Immature natural killer cell (primary cell): ENCODE results near the gene A3GALT2. TPM values are rescaled to one million over a fixed set of nuclear protein-coding genes. Genes with fewer than 3 reads are reported as not detected.
A peak's percentile ranks its signal among the peaks of the same experiment; 100 is the strongest.

Source experiments
- DNase-seq, 3 donors: peaks; one replicate each; pipeline ENCODE4 v3.0.0; 2022; ENCODE audit warnings: mixed read lengths in 1 of 3
- H3K27ac Mint-ChIP-seq, 6 donors: one replicate each; pipeline ENCODE4 v1.8.0; 2020; ENCODE audit warnings: mixed read lengths in 6 of 6, mild to moderate bottlenecking in 5 of 6, inconsistent platforms in 4 of 6, moderate library complexity in 3 of 6
- H3K27me3 Mint-ChIP-seq, 3 donors: one replicate each; pipeline ENCODE4 v1.8.0; 2020 to 2021; ENCODE audit warnings: low read depth in 3 of 3, mild to moderate bottlenecking in 3 of 3, mixed read lengths in 3 of 3, moderate library complexity in 3 of 3, inconsistent platforms in 1 of 3
- H3K36me3 Mint-ChIP-seq, 3 donors: one replicate each; pipeline ENCODE4 v1.8.0; 2020; ENCODE audit warnings: mixed read lengths in 3 of 3, inconsistent platforms in 2 of 3, mild to moderate bottlenecking in 2 of 3
- H3K4me1 Mint-ChIP-seq, 2 donors: one replicate each; pipeline ENCODE4 v1.8.0; 2020; ENCODE audit warnings: inconsistent platforms in 2 of 2, mild to moderate bottlenecking in 2 of 2, mixed read lengths in 2 of 2, moderate library complexity in 1 of 2
- H3K4me3 Mint-ChIP-seq, 5 donors: one replicate each; pipeline ENCODE4 v1.8.0; 2020; ENCODE audit warnings: mild to moderate bottlenecking in 5 of 5, mixed read lengths in 5 of 5, inconsistent platforms in 3 of 5, moderate library complexity in 3 of 5
- H3K9me3 Mint-ChIP-seq, 6 donors: one replicate each; pipeline ENCODE4 v1.8.0; 2020; ENCODE audit warnings: mild to moderate bottlenecking in 6 of 6, mixed read lengths in 6 of 6, inconsistent platforms in 4 of 6, moderate library complexity in 3 of 6
- polyA plus RNA-seq, 3 donors: library from polyadenylated mRNA; unstranded; fragments of 300-500 nt; fragmentation: Illumina TruSeq; gene quantifications; one replicate each; pipeline ENCODE4 v1.2.3, GENCODE V29; 2021

A3GALT2 gene
- polyA plus RNA-seq, 3 donors from 2014 or later: not detected

- Mint-ChIP-seq H3K36me3 (peaks cover 6 to 21% (median 10%) of the 10 kb centered on the region in 3 donors), H3K9me3 (no peaks in the 10 kb centered on the region), H3K27me3 (no peaks in the 10 kb centered on the region), H3K27ac (no peak overlapping the region), H3K4me1 (peaks cover 9 to 42% of the 10 kb centered on the region in 2 donors), H3K4me3 (no peak overlapping the region)
- no peak for DNase-seq
These were observed 13.2 kb upstream of the A3GALT2 start for GRCh38 chr1:33334081-33334552.

- Mint-ChIP-seq H3K4me3 (no peak overlapping the region), H3K27ac (no peak overlapping the region), H3K36me3 (peaks cover 8 to 30% (median 18%) of the 10 kb centered on the region in 3 donors), H3K9me3 (no peaks in the 10 kb centered on the region), H3K27me3 (no peaks in the 10 kb centered on the region), H3K4me1 (peaks cover 7 to 29% of the 10 kb centered on the region in 2 donors)
- no peak for DNase-seq
These were observed 12.0 kb upstream of the A3GALT2 start for GRCh38 chr1:33332881-33333280.

- H3K9me3 Mint-ChIP-seq: no peaks in the 10 kb centered on the region
- peaks cover 7 to 24% of the 10 kb centered on the region in 2 donors for H3K4me1 Mint-ChIP-seq
- peaks cover 8 to 30% (median 18%) of the 10 kb centered on the region in 3 donors for H3K36me3 Mint-ChIP-seq
- H3K4me3 Mint-ChIP-seq: no peak overlapping the region
- no peak for DNase-seq
- H3K27ac Mint-ChIP-seq: peak overlapping the region in 1 of 6 donors; percentile 28
- no peaks in the 10 kb centered on the region for H3K27me3 Mint-ChIP-seq
These were observed 11.5 kb upstream of the A3GALT2 start for GRCh38 chr1:33332357-33332789.

- no peaks in the 10 kb centered on the region for H3K27me3 Mint-ChIP-seq
These were observed 10.8 kb upstream of the A3GALT2 start for GRCh38 chr1:33331444-33332356.

GRCh38 chr1:33330906-33331305 lies 10.0 kb upstream of the A3GALT2 start:
- peaks cover 13 to 35% (median 23%) of the 10 kb centered on the region in 3 donors for H3K36me3 Mint-ChIP-seq
- DNase-seq: no peak

More at GRCh38 chr1:33331444-33332356, 10.8 kb upstream of the A3GALT2 start:
- H3K4me1 Mint-ChIP-seq: peaks cover 7 to 18% of the 10 kb centered on the region in 2 donors
- no peaks in the 10 kb centered on the region for H3K9me3 Mint-ChIP-seq
- no peak for DNase-seq
- H3K4me3 Mint-ChIP-seq: no peak overlapping the region
- H3K27ac Mint-ChIP-seq: no peak overlapping the region
- H3K36me3 Mint-ChIP-seq: peaks cover 8 to 30% (median 18%) of the 10 kb centered on the region in 3 donors

GRCh38 chr1:33330361-33330890 lies 9.5 kb upstream of the A3GALT2 start:
- no peak overlapping the region for H3K4me3 Mint-ChIP-seq
- no peak for DNase-seq
- peaks cover 16 to 39% (median 27%) of the 10 kb centered on the region in 3 donors for H3K36me3 Mint-ChIP-seq
- H3K27me3 Mint-ChIP-seq: no peaks in the 10 kb centered on the region
- H3K27ac Mint-ChIP-seq: no peak overlapping the region
- H3K9me3 Mint-ChIP-seq: no peaks in the 10 kb centered on the region
- H3K4me1 Mint-ChIP-seq: peaks cover 6 to 18% of the 10 kb centered on the region in 2 donors

More at GRCh38 chr1:33330906-33331305, 10.0 kb upstream of the A3GALT2 start:
- Mint-ChIP-seq H3K27ac (no peak overlapping the region), H3K9me3 (no peaks in the 10 kb centered on the region), H3K4me1 (peaks cover 6 to 18% of the 10 kb centered on the region in 2 donors), H3K27me3 (no peaks in the 10 kb centered on the region), H3K4me3 (no peak overlapping the region)

GRCh38 chr1:33329600-33330305 lies 8.9 kb upstream of the A3GALT2 start:
- Mint-ChIP-seq H3K4me1 (peaks cover 1 to 11% of the 10 kb centered on the region in 2 donors), H3K27ac (no peak overlapping the region), H3K27me3 (no peaks in the 10 kb centered on the region), H3K4me3 (no peak overlapping the region), H3K36me3 (peaks cover 16 to 45% (median 26%) of the 10 kb centered on the region in 3 donors), H3K9me3 (no peaks in the 10 kb centered on the region)
- no peak for DNase-seq

- H3K27ac Mint-ChIP-seq: no peak overlapping the region
- H3K36me3 Mint-ChIP-seq: peaks cover 16 to 41% (median 26%) of the 10 kb centered on the region in 3 donors
These were observed 7.9 kb upstream of the A3GALT2 start for GRCh38 chr1:33328817-33329216.

GRCh38 chr1:33327587-33328325 lies 6.9 kb upstream of the A3GALT2 start:
- H3K4me3 Mint-ChIP-seq: no peak overlapping the region
- H3K27ac Mint-ChIP-seq: peak overlapping the region in 1 of 6 donors; percentile 46
- no peak for DNase-seq
- H3K4me1 Mint-ChIP-seq: peaks cover 0 to 1% of the 10 kb centered on the region in 2 donors
- peaks cover 21 to 38% (median 31%) of the 10 kb centered on the region in 3 donors for H3K36me3 Mint-ChIP-seq
- no peaks in the 10 kb centered on the region for H3K27me3 Mint-ChIP-seq
- no peaks in the 10 kb centered on the region for H3K9me3 Mint-ChIP-seq

More at GRCh38 chr1:33328817-33329216, 7.9 kb upstream of the A3GALT2 start:
- Mint-ChIP-seq H3K27me3 (no peaks in the 10 kb centered on the region), H3K4me3 (no peak overlapping the region), H3K4me1 (peaks cover 1 to 7% of the 10 kb centered on the region in 2 donors), H3K9me3 (no peaks in the 10 kb centered on the region)
- DNase-seq: no peak

GRCh38 chr1:33326785-33327184 lies 5.9 kb upstream of the A3GALT2 start:
- no peak overlapping the region for H3K4me3 Mint-ChIP-seq
- H3K4me1 Mint-ChIP-seq: peaks cover 0 to 1% of the 10 kb centered on the region in 2 donors
- H3K36me3 Mint-ChIP-seq: peaks cover 21 to 38% (median 31%) of the 10 kb centered on the region in 3 donors
- H3K27ac Mint-ChIP-seq: no peak overlapping the region
- no peaks in the 10 kb centered on the region for H3K27me3 Mint-ChIP-seq
- DNase-seq: no peak
- H3K9me3 Mint-ChIP-seq: no peaks in the 10 kb centered on the region

GRCh38 chr1:33324677-33325575 lies 4.0 kb upstream of the A3GALT2 start:
- H3K27me3 Mint-ChIP-seq: peaks cover 0 to 3% (median 0%) of the 10 kb centered on the region in 3 donors
- H3K4me3 Mint-ChIP-seq: peak overlapping the region in 1 of 5 donors; percentile 36
- no peak overlapping the region for H3K27ac Mint-ChIP-seq
- peaks cover 0 to 1% of the 10 kb centered on the region in 2 donors for H3K4me1 Mint-ChIP-seq
- DNase-seq: no peak
- H3K36me3 Mint-ChIP-seq: peaks cover 25 to 40% (median 36%) of the 10 kb centered on the region in 3 donors
- H3K9me3 Mint-ChIP-seq: no peaks in the 10 kb centered on the region
